OCI-LY7 (cell line): ENCODE data around the gene LAGE3.

Source experiments
- EZH2phosphoT487 ChIP-seq: fragments of 200-600 bp; sonication (generic); IDR thresholded peaks from 2 replicates; pipeline ENCODE4 v1.6.1; 2018; ENCODE audit warnings: low read depth, borderline replicate concordance, mild to moderate bottlenecking, mixed run types, antibody characterized with exemption, low read length, moderate library complexity, mixed read lengths
- TF ChIP-seq, protein P1 (sequence below): fragments of 200-600 bp; sonication (generic); conservative IDR thresholded peaks from 2 replicates; pipeline ENCODE4 v1.5.1; 2014; ENCODE audit warnings: mild to moderate bottlenecking, antibody characterized with exemption, low read length, moderate library complexity, mixed read lengths

- TF ChIP-seq, protein P1, sequence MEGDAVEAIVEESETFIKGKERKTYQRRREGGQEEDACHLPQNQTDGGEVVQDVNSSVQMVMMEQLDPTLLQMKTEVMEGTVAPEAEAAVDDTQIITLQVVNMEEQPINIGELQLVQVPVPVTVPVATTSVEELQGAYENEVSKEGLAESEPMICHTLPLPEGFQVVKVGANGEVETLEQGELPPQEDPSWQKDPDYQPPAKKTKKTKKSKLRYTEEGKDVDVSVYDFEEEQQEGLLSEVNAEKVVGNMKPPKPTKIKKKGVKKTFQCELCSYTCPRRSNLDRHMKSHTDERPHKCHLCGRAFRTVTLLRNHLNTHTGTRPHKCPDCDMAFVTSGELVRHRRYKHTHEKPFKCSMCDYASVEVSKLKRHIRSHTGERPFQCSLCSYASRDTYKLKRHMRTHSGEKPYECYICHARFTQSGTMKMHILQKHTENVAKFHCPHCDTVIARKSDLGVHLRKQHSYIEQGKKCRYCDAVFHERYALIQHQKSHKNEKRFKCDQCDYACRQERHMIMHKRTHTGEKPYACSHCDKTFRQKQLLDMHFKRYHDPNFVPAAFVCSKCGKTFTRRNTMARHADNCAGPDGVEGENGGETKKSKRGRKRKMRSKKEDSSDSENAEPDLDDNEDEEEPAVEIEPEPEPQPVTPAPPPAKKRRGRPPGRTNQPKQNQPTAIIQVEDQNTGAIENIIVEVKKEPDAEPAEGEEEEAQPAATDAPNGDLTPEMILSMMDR, result no peak
- no peak for TF ChIP-seq EZH2phosphoT487
Observed at GRCh38 chrX:154515966-154516655, 37.0 kb upstream of the LAGE3 start, which contains the start of gene FAM3A.
